ES-I3 (cell line): ENCODE measurements around the gene RALB.
"Not testable (repeated sequence)": the region's sequence is repeated elsewhere in the genome, so short reads cannot be mapped to it uniquely, and the experiment has no call there.

Source experiments
- H3K36me3 ChIP-seq: 2 replicates; pipeline ENCODE4 v1.6.1; 2013; ENCODE audit warnings: mild to moderate bottlenecking, low read length, control low read depth, moderate library complexity; ENCODE audit not compliant: insufficient read depth
- H3K4me1 ChIP-seq: 2 replicates; pipeline ENCODE4 v1.6.1; 2013; ENCODE audit warnings: mild to moderate bottlenecking, control low read depth, low read length; ENCODE audit not compliant: insufficient read depth
- H3K9ac ChIP-seq: 2 replicates; pipeline ENCODE4 v1.6.1; 2013; ENCODE audit warnings: low read depth, mild to moderate bottlenecking, low read length, moderate library complexity
- H3K9me3 ChIP-seq: 2 replicates; pipeline ENCODE4 v1.6.1; 2013; ENCODE audit warnings: mild to moderate bottlenecking, low read length, moderate library complexity; ENCODE audit not compliant: control insufficient read depth, insufficient read depth

RALB gene

GRCh38 chr2:120231564-120231973 lies 21.1 kb upstream of the RALB start:
- Histone ChIP-seq H3K9me3 (no peaks in the 10 kb centered on the region), H3K4me1 (no peaks in the 10 kb centered on the region), H3K36me3 (no peaks in the 10 kb centered on the region), H3K9ac (no peak overlapping the region)

GRCh38 chr2:120231974-120232635 lies 20.5 kb upstream of the RALB start:
- Histone ChIP-seq H3K9me3 (no peaks in the 10 kb centered on the region), H3K36me3 (no peaks in the 10 kb centered on the region), H3K4me1 (no peaks in the 10 kb centered on the region; the same call in 1 of the 2 replicates), H3K9ac (no peak overlapping the region)

GRCh38 chr2:120233292-120233691 lies 19.4 kb upstream of the RALB start:
- no peak overlapping the region for H3K9ac ChIP-seq
- no peaks in the 10 kb centered on the region for H3K9me3 ChIP-seq
- no peaks in the 10 kb centered on the region for H3K36me3 ChIP-seq
- H3K4me1 ChIP-seq = peaks cover 8% of the 10 kb centered on the region; the same call in 1 of the 2 replicates

- H3K9ac ChIP-seq, H3K36me3 ChIP-seq, H3K9me3 ChIP-seq: not testable (repeated sequence)
- peaks cover 23% of the 10 kb centered on the region for H3K4me1 ChIP-seq
These were observed 17.5 kb upstream of the RALB start for GRCh38 chr2:120235158-120235557.

- Histone ChIP-seq H3K9me3 (no peaks in the 10 kb centered on the region), H3K4me1 (peaks cover 23% of the 10 kb centered on the region), H3K36me3 (no peaks in the 10 kb centered on the region), H3K9ac (no peak overlapping the region)
These were observed 17.0 kb upstream of the RALB start for GRCh38 chr2:120235681-120236080.

- Histone ChIP-seq H3K9ac (no peak overlapping the region), H3K36me3 (no peaks in the 10 kb centered on the region), H3K4me1 (peaks cover 23% of the 10 kb centered on the region)
These were observed 16.3 kb upstream of the RALB start for GRCh38 chr2:120236316-120236715.

GRCh38 chr2:120236791-120237190 lies 15.9 kb upstream of the RALB start:
- H3K4me1 ChIP-seq = peaks cover 23% of the 10 kb centered on the region
- H3K36me3 ChIP-seq = no peaks in the 10 kb centered on the region
- H3K9ac ChIP-seq = no peak overlapping the region
- no peaks in the 10 kb centered on the region for H3K9me3 ChIP-seq

More at GRCh38 chr2:120236316-120236715, 16.3 kb upstream of the RALB start:
- H3K9me3 ChIP-seq = no peaks in the 10 kb centered on the region

- Histone ChIP-seq H3K4me1 (peaks cover 23% of the 10 kb centered on the region), H3K36me3 (no peaks in the 10 kb centered on the region), H3K9me3 (no peaks in the 10 kb centered on the region), H3K9ac (no peak overlapping the region)
These were observed 15.2 kb upstream of the RALB start for GRCh38 chr2:120237491-120237902.

GRCh38 chr2:120238728-120239487 lies 13.7 kb upstream of the RALB start:
- Histone ChIP-seq H3K9ac (no peak overlapping the region), H3K4me1 (peaks cover 23% of the 10 kb centered on the region), H3K9me3 (no peaks in the 10 kb centered on the region), H3K36me3 (no peaks in the 10 kb centered on the region)

GRCh38 chr2:120239488-120240287 lies 13.0 kb upstream of the RALB start:
- Histone ChIP-seq H3K9ac (no peak overlapping the region), H3K36me3 (no peaks in the 10 kb centered on the region), H3K4me1 (peaks cover 23% of the 10 kb centered on the region), H3K9me3 (no peaks in the 10 kb centered on the region)

- H3K4me1 ChIP-seq = peaks cover 35% of the 10 kb centered on the region
- H3K36me3 ChIP-seq = no peaks in the 10 kb centered on the region
- H3K9me3 ChIP-seq = no peaks in the 10 kb centered on the region
- no peak overlapping the region for H3K9ac ChIP-seq
These were observed 11.7 kb upstream of the RALB start for GRCh38 chr2:120240901-120241429.

GRCh38 chr2:120241684-120242083 lies 11.0 kb upstream of the RALB start:
- Histone ChIP-seq H3K9me3 (no peaks in the 10 kb centered on the region), H3K9ac (no peak overlapping the region), H3K4me1 (peaks cover 42% of the 10 kb centered on the region)

GRCh38 chr2:120243211-120243610 lies 9.4 kb upstream of the RALB start:
- peaks cover 50% of the 10 kb centered on the region for H3K4me1 ChIP-seq
- H3K36me3 ChIP-seq = no peaks in the 10 kb centered on the region
- no peaks in the 10 kb centered on the region for H3K9me3 ChIP-seq
- no peak overlapping the region for H3K9ac ChIP-seq

More at GRCh38 chr2:120241684-120242083, 11.0 kb upstream of the RALB start:
- H3K36me3 ChIP-seq = no peaks in the 10 kb centered on the region

- Histone ChIP-seq H3K36me3 (no peaks in the 10 kb centered on the region), H3K4me1 (peaks cover 45% of the 10 kb centered on the region), H3K9ac (no peak overlapping the region), H3K9me3 (no peaks in the 10 kb centered on the region)
These were observed 8.6 kb upstream of the RALB start for GRCh38 chr2:120243875-120244553.
